Mesenteric fat pad (tissue), 1 donor: ENCODE measurements around the gene SRGAP2C. TPM values are rescaled to one million over a fixed set of nuclear protein-coding genes. Genes with fewer than 3 reads are reported as not detected.
"Not testable (repeated sequence)": the region's sequence is repeated elsewhere in the genome, so short reads cannot be mapped to it uniquely, and the experiment has no call there.

Experiments
- DNase-seq: peaks from one replicate; pipeline ENCODE4 v3.0.0-alpha.2; 2020; ENCODE audit warnings: low spot score
- total RNA-seq: library from RNA; stranded (reverse); fragmentation: NEBNext Ultra II Directional; extraction: Animal tissue kit (Norgen Biotek cat#: 25700); gene quantifications from one replicate; pipeline ENCODE4 v1.2.1, GENCODE V29; 2021
- donor health status: DM: yes; HTN: yes; CAD: no.

SRGAP2C gene
- total RNA-seq, 1 donor from 2014 or later = 31.0 TPM

GRCh38 chr1:121278202-121278601, 93.4 kb downstream of the SRGAP2C start:
- not testable (repeated sequence) for DNase-seq

DNA sequence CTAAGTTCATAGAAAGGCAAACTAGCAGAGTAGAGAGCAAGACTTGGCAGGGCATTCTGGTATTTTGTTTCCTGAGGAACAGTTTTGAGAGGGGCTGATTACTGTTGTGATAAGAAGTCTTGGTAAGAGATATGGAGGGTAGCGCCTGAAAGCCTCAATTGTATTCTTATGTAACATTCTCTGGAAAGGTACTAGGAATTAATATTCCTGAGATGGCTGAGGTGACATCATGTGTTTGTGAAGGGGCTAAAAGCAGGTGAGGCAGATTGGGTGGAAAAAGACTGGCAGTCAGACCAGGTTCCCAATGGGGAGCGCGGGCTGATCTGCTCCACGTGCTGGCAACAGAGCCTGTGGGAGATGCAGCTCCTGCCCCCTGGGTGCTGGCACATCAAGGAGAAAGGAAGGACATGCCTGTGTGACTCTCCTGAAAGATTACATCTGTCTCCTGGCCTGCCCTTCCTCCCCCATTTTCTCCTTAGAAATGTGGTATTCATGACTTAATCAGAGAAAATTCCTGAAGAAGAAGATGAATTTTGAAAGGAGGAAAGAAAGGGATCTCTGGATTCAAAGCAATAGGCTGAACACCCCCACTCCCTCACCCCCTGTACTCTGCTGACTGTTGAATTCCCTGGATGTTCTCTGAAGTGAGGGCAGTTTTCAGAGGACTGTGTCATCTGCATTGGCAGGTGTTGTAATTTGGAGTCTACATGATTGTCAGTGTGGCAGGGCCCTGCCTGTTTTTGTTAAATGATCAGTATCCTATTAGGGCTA, 94.2 kb downstream of the SRGAP2C start:
- DNase-seq = not testable (repeated sequence)

- not testable (repeated sequence) for DNase-seq
Measured at GRCh38 chr1:121279548-121279898, 94.7 kb downstream of the SRGAP2C start.

DNA sequence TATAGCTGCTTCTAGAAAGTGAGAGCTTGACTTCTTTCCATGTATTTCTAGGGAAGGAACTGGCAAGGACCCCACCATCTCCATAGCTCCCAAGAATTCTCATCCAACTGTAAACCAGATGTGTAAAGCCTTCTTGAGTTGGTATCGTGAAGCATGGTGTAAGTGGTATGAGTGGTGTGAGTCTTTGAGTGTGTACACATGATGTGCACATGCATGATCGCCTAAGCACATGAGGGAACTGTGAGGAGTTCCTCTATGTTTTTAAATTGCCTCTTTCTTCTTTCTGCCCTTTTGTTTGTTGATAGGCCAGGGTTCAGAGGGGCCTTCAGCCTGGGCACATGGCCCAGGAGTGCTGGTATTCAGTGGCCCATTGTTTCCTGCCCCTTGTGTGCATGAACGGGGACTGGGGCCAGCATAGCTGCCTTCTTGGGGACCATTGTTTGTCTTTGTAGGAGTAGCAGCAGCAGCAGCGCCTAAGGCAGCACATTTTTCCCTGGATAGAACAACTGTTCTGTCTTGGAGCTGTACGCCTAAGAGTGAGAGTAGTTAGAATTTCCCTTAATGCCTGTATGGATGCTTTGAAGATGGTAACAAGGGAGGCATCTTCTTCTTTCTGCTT, 96.0 kb downstream of the SRGAP2C start:
- DNase-seq = not testable (repeated sequence)

- not testable (repeated sequence) for DNase-seq
Measured at GRCh38 chr1:121281480-121281879, 96.7 kb downstream of the SRGAP2C start.

- not testable (repeated sequence) for DNase-seq
Measured at GRCh38 chr1:121283587-121284180, 98.9 kb downstream of the SRGAP2C start.

DNA sequence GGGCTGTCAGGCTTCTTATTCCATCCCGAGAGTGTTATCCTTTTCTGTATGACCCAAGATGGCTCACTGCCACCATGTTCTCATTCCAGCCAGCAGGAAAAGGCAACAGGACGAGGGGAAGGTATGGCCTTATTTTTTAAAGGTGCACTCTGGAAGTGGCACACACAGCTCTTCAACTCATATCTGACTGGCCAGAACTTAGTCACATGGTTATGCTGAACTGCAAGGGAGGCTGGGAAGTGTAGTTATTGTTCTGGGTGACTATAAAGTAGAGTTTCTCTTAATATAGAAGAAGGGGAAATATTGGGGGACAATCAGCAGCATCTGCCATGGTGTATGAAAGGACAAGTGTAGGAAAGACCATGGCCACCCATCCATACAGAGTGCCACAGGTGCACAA, 107.8 kb downstream of the SRGAP2C start:
- not testable (repeated sequence) for DNase-seq

DNA sequence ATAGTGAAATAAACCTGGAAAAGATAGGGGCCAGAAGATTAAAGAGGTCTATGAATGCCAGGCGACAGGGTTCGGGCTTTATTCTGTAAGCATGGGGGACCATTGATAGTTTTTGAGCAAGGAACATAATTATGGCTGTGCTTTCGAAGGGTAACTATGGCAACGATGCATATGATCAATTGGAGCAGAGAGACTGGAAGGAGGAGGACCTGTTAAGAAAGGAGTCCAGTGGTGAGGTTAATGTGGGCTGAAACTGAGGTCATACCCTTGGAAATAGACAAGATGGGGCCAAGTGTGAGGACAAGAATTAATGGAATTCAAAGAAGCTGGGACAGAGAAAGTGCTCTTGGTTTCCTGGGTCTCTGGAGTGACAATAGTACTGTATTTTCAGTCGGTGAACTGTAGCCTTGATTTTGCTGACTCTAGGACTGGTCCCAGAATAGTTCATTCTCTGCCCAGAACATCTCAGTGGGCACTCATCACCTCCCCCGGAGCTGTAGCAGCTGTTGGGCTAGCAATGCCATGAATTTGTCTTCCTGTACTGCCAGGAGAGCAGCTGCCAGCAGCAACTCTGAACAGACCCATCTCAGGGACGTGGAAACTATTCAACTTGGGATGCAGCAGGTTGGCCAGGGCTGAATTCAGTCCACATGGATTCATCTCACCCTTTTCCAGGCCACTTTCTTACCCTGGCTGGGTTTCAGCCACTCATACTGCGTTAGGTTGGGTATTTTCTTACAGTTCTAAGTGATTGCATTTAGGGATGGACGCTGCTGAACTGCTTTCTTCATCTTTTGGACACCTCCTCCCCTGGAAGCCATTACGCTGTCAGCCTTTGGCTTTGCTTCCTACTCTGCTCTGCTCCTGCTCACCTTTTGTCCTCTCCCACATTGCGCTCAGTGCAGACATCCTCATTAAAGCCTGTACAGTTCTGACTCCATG, 108.8 kb downstream of the SRGAP2C start:
- DNase-seq = not testable (repeated sequence)

GRCh38 chr1:121294205-121294570, 109.4 kb downstream of the SRGAP2C start:
- not testable (repeated sequence) for DNase-seq

- not testable (repeated sequence) for DNase-seq
Measured at GRCh38 chr1:121296563-121296962, 111.8 kb downstream of the SRGAP2C start.

- not testable (repeated sequence) for DNase-seq
Measured at GRCh38 chr1:121298529-121298928, 113.8 kb downstream of the SRGAP2C start.

DNA sequence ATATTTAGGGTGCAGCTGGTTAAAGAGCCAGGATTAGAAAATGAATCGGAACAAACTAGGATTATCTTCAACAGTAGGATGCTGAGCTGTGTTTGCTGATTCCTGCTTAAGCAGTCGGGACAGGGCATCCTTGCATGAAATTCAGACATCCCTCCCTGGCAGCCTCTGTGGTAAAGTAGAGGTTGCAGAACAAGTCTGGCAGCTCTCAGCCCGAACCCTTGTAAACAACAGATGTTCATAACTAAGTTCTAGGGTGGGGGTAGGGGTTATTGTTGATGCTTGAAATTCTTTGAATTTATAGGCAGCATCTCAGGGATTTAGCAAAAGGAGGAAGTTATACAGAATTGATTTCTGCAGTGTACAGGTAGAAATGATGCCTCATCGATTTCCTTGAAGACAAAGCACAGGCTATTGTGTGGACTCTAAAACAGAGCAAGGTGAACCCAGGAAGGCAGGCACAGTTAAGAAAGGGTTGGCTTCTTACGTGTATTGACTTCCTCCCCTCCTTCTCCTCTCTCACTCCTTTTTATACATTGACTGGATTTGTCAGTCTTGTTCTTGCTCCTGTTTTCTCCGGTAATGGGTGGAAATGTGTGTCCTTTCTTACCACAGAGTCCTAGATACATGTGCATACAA, 114.9 kb downstream of the SRGAP2C start:
- DNase-seq = not testable (repeated sequence)

GRCh38 chr1:121301876-121302275, 117.1 kb downstream of the SRGAP2C start:
- not testable (repeated sequence) for DNase-seq

DNA sequence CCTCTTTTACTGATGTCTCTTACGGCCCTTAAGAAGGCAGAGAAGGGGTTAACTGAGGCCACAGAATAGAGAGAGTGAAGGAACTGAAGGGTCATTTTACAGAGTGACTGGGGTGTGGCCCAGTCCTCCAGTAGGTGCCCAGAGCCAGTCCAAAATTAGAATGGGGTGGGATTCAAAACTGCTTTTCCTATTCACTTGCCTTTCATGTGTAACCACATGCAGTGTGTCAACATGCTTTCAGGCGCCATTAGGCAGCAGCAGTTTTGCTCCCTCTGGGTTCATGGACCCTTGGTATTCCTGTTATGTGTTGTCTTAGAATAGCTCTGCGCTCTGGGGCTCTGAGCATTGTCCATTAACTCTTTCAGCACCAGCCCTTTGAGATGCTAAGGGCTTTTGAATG, 123.0 kb downstream of the SRGAP2C start:
- DNase-seq = not testable (repeated sequence)

DNA sequence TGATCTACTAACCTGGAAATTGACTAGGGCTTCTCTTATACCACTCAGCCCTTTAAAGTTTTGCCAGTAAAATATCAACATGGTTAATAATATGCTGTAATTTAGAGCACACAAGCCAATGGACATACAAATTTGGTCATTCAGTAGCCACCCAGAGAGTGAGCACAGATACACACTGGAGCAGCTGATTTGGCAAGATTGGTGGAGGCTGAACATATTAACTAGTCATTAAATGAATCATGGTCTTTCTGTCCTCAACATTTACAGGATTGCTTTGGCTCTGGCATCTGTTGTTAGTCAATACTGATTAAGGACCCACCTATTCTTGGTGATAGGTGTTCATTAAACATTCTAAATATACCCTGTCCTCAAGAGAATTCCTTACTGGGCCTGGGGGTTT, 130.7 kb downstream of the SRGAP2C start:
- DNase-seq = not testable (repeated sequence)

DNA sequence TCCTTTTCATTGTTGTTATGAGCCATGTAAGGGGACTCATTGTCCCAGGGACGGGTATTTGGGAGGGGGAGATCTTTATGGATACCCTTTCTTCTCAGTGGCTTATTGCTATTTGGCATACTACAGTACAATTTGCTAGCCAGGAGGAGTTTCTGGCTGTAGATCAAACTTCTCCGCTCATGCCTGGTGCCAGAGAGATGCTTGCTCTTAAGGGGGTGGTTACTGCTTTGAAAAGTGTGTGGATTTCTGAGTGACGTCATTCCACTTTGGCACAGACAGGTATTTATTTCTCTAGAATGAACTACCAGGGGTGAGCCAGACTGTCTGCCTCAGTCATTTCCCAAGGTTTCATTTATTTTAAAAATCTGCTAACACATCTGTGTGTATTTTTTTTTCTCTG, 131.3 kb downstream of the SRGAP2C start:
- DNase-seq = not testable (repeated sequence)

DNA sequence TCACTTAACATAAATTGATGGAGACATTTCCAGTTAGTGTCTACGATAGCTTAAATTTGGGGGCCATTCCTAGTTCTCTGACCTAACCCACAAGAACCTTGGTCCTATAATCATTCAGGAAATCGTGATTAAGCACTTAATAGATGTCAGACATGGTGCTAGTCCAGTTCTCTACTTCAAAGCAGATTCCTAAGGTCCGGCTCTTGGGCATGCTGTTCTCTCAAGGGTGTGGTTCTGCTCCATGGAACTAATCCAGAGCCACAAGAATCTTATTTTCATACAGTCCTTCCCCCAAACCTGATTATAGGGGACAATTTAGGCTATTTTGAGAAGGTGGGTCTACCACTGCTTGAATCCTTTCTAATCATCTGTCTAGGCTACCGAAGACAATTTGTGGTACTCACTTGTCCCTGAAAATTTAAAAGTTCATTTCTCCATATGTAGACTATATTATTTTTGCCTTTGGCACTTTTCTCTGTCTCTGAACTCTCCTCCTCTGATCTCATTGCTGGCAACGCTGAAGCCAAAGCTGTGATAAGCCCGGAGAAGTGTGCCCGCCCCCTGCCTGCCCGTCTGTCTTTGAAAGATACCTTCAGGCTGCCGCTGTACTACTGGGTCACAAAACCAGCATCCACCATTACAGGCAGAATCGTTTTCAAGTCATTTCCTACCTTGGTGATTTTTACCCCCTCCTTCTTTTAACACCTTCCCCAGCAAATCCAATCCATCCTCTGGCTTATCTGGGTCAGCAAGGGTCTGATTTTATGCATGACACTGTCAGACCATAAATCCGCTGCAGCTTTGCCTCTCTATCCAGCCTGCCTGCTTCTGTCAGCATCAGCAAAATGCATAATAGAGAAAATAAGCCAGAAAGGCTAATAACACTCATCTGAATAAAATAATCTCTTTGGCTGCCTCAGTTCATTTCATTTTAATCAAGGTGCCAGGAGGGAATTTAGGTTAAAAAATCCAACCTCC, 133.0 kb downstream of the SRGAP2C start:
- DNase-seq = not testable (repeated sequence)

DNA sequence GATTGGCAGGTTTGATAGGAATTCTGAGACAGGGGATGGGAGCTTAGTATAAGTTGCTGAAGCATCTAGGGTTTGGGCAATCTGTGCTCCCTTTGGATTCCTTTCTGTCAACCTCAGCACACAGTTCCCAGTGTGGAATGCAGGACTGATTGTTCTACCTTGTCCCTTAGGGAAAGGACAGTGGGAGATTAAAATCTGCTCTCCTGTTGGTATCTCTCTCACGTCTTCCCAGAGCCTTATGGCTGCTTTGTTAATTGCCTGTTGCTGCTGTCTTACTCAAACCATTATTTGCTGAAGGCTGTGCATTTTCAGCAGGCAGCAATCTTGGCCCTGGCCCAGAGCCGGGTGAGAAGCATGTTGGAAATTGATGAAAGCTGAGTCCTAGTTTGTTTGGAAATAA, 133.9 kb downstream of the SRGAP2C start:
- not testable (repeated sequence) for DNase-seq

GRCh38 chr1:121321660-121322059, 136.9 kb downstream of the SRGAP2C start:
- DNase-seq = not testable (repeated sequence)
